Testis (tissue), 2 donors: ENCODE data around the gene SMOC2.

Experiments used
- CTCF ChIP-seq, 3 experiments: fragments of 450-650 bp in 2 of 3; fragments of 200-600 bp in 1 of 3; sonication (generic) in 1 of 3; IDR thresholded peaks; one replicate each; pipeline ENCODE4 v1.5.1; 2016 to 2019; ENCODE audit warnings: antibody characterized with exemption in 3 of 3, mild to moderate bottlenecking in 2 of 3, moderate library complexity in 1 of 3
- POLR2A ChIP-seq: fragments of 450-650 bp; IDR thresholded peaks from one replicate; pipeline ENCODE4 v1.6.1; 2017; ENCODE audit warnings: antibody characterized with exemption, mild to moderate bottlenecking, moderate library complexity

GRCh38 chr6:168506460-168506859, 65.5 kb downstream of the SMOC2 start:
- TF ChIP-seq POLR2A = no peak
- TF ChIP-seq CTCF (IDR thresholded peaks at IDR 0.05) = no peak
